GM20431 (cell line): ENCODE measurements around the gene PHF19.

Source experiments
- in situ Hi-C: fragments of 300-500 bp; cut with MseI, MboI; formaldehyde crosslinking; loops from one replicate; pipeline ENCODE4 v1.15.0; 2020; ENCODE audit warnings: low sequenced_read_pairs; ENCODE audit not compliant: unreplicated experiment

PHF19 gene

GRCh38 chr9:120875954-120876841 lies 790 bp downstream of the PHF19 start:
- in situ Hi-C loops, result no loop called here

- in situ Hi-C loops, result no loop called here
Observed at GRCh38 chr9:120875643-120875953, 1.4 kb downstream of the PHF19 start.

- in situ Hi-C loops, result no loop called here
Observed at GRCh38 chr9:120875195-120875565, 1.8 kb downstream of the PHF19 start.

- in situ Hi-C loops, result no loop called here
Observed at GRCh38 chr9:120874226-120875194, 2.5 kb downstream of the PHF19 start.

GRCh38 chr9:120873512-120873911 lies 3.5 kb downstream of the PHF19 start:
- in situ Hi-C loops, result no loop called here

GRCh38 chr9:120872791-120873502 lies 4.0 kb downstream of the PHF19 start:
- in situ Hi-C loops, result no loop called here

GRCh38 chr9:120870206-120870605 lies 6.8 kb downstream of the PHF19 start:
- in situ Hi-C loops, result no loop called here

- in situ Hi-C loops, result no loop called here
Observed at GRCh38 chr9:120869726-120870125, 7.3 kb downstream of the PHF19 start.

- in situ Hi-C loops, result no loop called here
Observed at GRCh38 chr9:120869360-120869687, 7.7 kb downstream of the PHF19 start.

- in situ Hi-C loops, result no loop called here
Observed at GRCh38 chr9:120868676-120869359, 8.2 kb downstream of the PHF19 start.

- in situ Hi-C loops, result no loop called here
Observed at GRCh38 chr9:120868339-120868675, 8.7 kb downstream of the PHF19 start.

- in situ Hi-C loops, result no loop called here
Observed at GRCh38 chr9:120867676-120868338, 9.2 kb downstream of the PHF19 start.

GRCh38 chr9:120866651-120867050 lies 10.3 kb downstream of the PHF19 start:
- in situ Hi-C loops, result no loop called here

- in situ Hi-C loops, result no loop called here
Observed at GRCh38 chr9:120865809-120866208, 11.2 kb downstream of the PHF19 start.

- in situ Hi-C loops, result no loop called here
Observed at GRCh38 chr9:120865176-120865575, 11.8 kb downstream of the PHF19 start.

GRCh38 chr9:120864719-120865118 lies 12.3 kb downstream of the PHF19 start:
- in situ Hi-C loops, result no loop called here

GRCh38 chr9:120863833-120864232 lies 13.2 kb downstream of the PHF19 start:
- in situ Hi-C loops, result no loop called here

GRCh38 chr9:120862452-120862851 lies 14.5 kb downstream of the PHF19 start:
- in situ Hi-C loops, result no loop called here

GRCh38 chr9:120861935-120862334 lies 15.1 kb downstream of the PHF19 start:
- in situ Hi-C loops, result no loop called here

GRCh38 chr9:120860083-120860482 lies 16.9 kb downstream of the PHF19 start:
- in situ Hi-C loops, result no loop called here
